HEK293 (cell line): ENCODE results near the gene ELAC1.

Source experiments
- CTCF ChIA-PET: fragments of 350-600 bp; formaldehyde crosslinking; extraction: SDS; loops from one replicate; lab custom pipeline; 2021; ENCODE audit warnings: antibody characterized with exemption; lab: Yijun Ruan, JAX
- POLR2A ChIA-PET: fragments of 300-600 bp; formaldehyde crosslinking; extraction: SDS; loops from one replicate; lab custom pipeline; 2020; ENCODE audit warnings: antibody characterized with exemption, inconsistent platforms; lab: Yijun Ruan, JAX
- H3K27ac ChIP-seq: fragments of 200-500 bp; sonication (Bioruptor generic); 2 replicates; pipeline ENCODE4 v1.5.1; 2014; ENCODE audit warnings: low read depth, low read length, control low read depth, inconsistent platforms; ENCODE audit errors: extremely low read depth
- H3K36me3 ChIP-seq, 2 experiments: fragments of 200-500 bp in 1 of 2; sonication (Bioruptor generic) in 1 of 2; 1 replicate in 1 of 2; 2 replicates in 1 of 2; pipeline ENCODE4 v1.5.1; 2014 to 2017; ENCODE audit warnings: inconsistent platforms in 2 of 2, low read length in 2 of 2; ENCODE audit not compliant: control insufficient read depth in 2 of 2, insufficient read depth in 1 of 2
- H3K4me1 ChIP-seq: fragments of 200-500 bp; sonication (Bioruptor generic); 2 replicates; pipeline ENCODE4 v1.5.1; 2014; ENCODE audit warnings: mild to moderate bottlenecking, low read length, inconsistent platforms; ENCODE audit not compliant: control insufficient read depth, insufficient read depth
- H3K4me3 ChIP-seq: 2 replicates; pipeline ENCODE4 v1.5.1; 2011; ENCODE audit warnings: low read depth, mild to moderate bottlenecking, control low read depth, low read length, moderate library complexity
- H3K9me3 ChIP-seq: fragments of 200-500 bp; sonication (Bioruptor generic); 2 replicates; pipeline ENCODE4 v1.5.1; 2014; ENCODE audit warnings: low read depth, low read length, inconsistent platforms; ENCODE audit not compliant: control insufficient read depth, insufficient read depth
- ATF2 ChIP-seq: fragments of 450-650 bp; formaldehyde crosslinking; IDR thresholded peaks from 2 replicates; pipeline ENCODE4 v1.5.1; 2016; ENCODE audit warnings: missing biosample characterization, missing genetic modification characterization, low read depth
- BCL11B ChIP-seq: fragments of 450-650 bp; formaldehyde crosslinking; IDR thresholded peaks from 2 replicates; pipeline ENCODE4 v1.5.1; 2016; ENCODE audit warnings: low read depth, missing biosample characterization, missing genetic modification characterization
- FEZF1 ChIP-seq: fragments of 450-650 bp; formaldehyde crosslinking; IDR thresholded peaks from 2 replicates; pipeline ENCODE4 v1.5.1; 2016; ENCODE audit warnings: missing biosample characterization, missing genetic modification characterization
- IKZF3 ChIP-seq: fragments of 450-650 bp; IDR thresholded peaks from 2 replicates; pipeline ENCODE4 v1.5.0; 2018; ENCODE audit warnings: missing biosample characterization, mild to moderate bottlenecking, missing genetic modification characterization, moderate library complexity
- PRDM1 ChIP-seq: fragments of 450-650 bp; formaldehyde crosslinking; IDR thresholded peaks from 2 replicates; pipeline ENCODE4; 2016; ENCODE audit warnings: missing biosample characterization, missing genetic modification characterization
- PRDM4 ChIP-seq: fragments of 450-650 bp; formaldehyde crosslinking; IDR thresholded peaks from 2 replicates; pipeline ENCODE4 v1.5.1; 2017; ENCODE audit warnings: missing biosample characterization, missing genetic modification characterization
- PRDM6 ChIP-seq: fragments of 450-650 bp; formaldehyde crosslinking; IDR thresholded peaks from 2 replicates; pipeline ENCODE4 v1.5.1; 2017; ENCODE audit warnings: missing biosample characterization, missing genetic modification characterization
- WT1 ChIP-seq: fragments of 450-650 bp; formaldehyde crosslinking; IDR thresholded peaks from 2 replicates; pipeline ENCODE4 v1.5.1; 2016; ENCODE audit warnings: missing biosample characterization, missing genetic modification characterization
- ZBTB11 ChIP-seq: fragments of 450-650 bp; formaldehyde crosslinking; conservative IDR thresholded peaks from 2 replicates; pipeline ENCODE4 v1.5.1; 2016; ENCODE audit warnings: low read depth, missing biosample characterization, missing genetic modification characterization
- ZEB2 ChIP-seq: fragments of 450-650 bp; formaldehyde crosslinking; IDR thresholded peaks from 2 replicates; pipeline ENCODE4 v1.5.1; 2016; ENCODE audit warnings: missing biosample characterization, missing genetic modification characterization
- ZFP41 ChIP-seq: fragments of 450-650 bp; formaldehyde crosslinking; IDR thresholded peaks from 2 replicates; pipeline ENCODE4 v1.5.1; 2016; ENCODE audit warnings: missing biosample characterization, missing genetic modification characterization, borderline replicate concordance
- ZNF10 ChIP-seq: fragments of 450-650 bp; formaldehyde crosslinking; IDR thresholded peaks from 2 replicates; pipeline ENCODE4 v1.5.1; 2017; ENCODE audit warnings: missing biosample characterization, missing genetic modification characterization
- ZNF23 ChIP-seq: fragments of 450-650 bp; formaldehyde crosslinking; IDR thresholded peaks from 2 replicates; pipeline ENCODE4 v1.5.1; 2016; ENCODE audit warnings: missing biosample characterization, missing genetic modification characterization, borderline replicate concordance
- ZNF239 ChIP-seq: fragments of 450-650 bp; formaldehyde crosslinking; IDR thresholded peaks from 2 replicates; pipeline ENCODE4 v1.5.1; 2016; ENCODE audit warnings: missing biosample characterization, missing genetic modification characterization
- ZNF248 ChIP-seq: fragments of 450-650 bp; formaldehyde crosslinking; IDR thresholded peaks from 2 replicates; pipeline ENCODE4 v1.5.1; 2017; ENCODE audit warnings: missing biosample characterization, missing genetic modification characterization
- ZNF335 ChIP-seq: fragments of 450-650 bp; formaldehyde crosslinking; conservative IDR thresholded peaks from 2 replicates; pipeline ENCODE4 v1.5.1; 2016; ENCODE audit warnings: missing biosample characterization, missing genetic modification characterization
- ZNF341 ChIP-seq: fragments of 450-650 bp; formaldehyde crosslinking; IDR thresholded peaks from 2 replicates; pipeline ENCODE4; 2016; ENCODE audit warnings: low read depth, missing biosample characterization, missing genetic modification characterization
- ZNF354C ChIP-seq: fragments of 450-650 bp; formaldehyde crosslinking; IDR thresholded peaks from 2 replicates; pipeline ENCODE4 v1.5.1; 2016; ENCODE audit warnings: missing biosample characterization, missing genetic modification characterization, low read depth, borderline replicate concordance
- ZNF366 ChIP-seq: fragments of 450-650 bp; formaldehyde crosslinking; conservative IDR thresholded peaks from 2 replicates; pipeline ENCODE4 v1.5.1; 2016; ENCODE audit warnings: missing biosample characterization, missing genetic modification characterization
- ZNF449 ChIP-seq: fragments of 450-650 bp; formaldehyde crosslinking; IDR thresholded peaks from 2 replicates; pipeline ENCODE4 v1.5.1; 2017; ENCODE audit warnings: missing biosample characterization, mild to moderate bottlenecking, missing genetic modification characterization, moderate library complexity
- ZNF473 ChIP-seq: fragments of 450-650 bp; formaldehyde crosslinking; IDR thresholded peaks from 2 replicates; pipeline ENCODE4 v1.5.1; 2017; ENCODE audit warnings: missing biosample characterization, missing genetic modification characterization
- ZNF548 ChIP-seq: fragments of 450-650 bp; formaldehyde crosslinking; IDR thresholded peaks from 2 replicates; pipeline ENCODE4 v1.5.1; 2016; ENCODE audit warnings: missing biosample characterization, missing genetic modification characterization
- ZNF580 ChIP-seq: fragments of 450-650 bp; formaldehyde crosslinking; IDR thresholded peaks from 2 replicates; pipeline ENCODE4 v1.5.1; 2016; ENCODE audit warnings: missing biosample characterization, missing genetic modification characterization
- ZNF629 ChIP-seq: fragments of 450-650 bp; formaldehyde crosslinking; IDR thresholded peaks from 2 replicates; pipeline ENCODE4 v1.5.1; 2017; ENCODE audit warnings: missing biosample characterization, missing genetic modification characterization
- ZNF664 ChIP-seq: fragments of 450-650 bp; formaldehyde crosslinking; IDR thresholded peaks from 2 replicates; pipeline ENCODE4 v1.5.1; 2016; ENCODE audit warnings: missing biosample characterization, missing genetic modification characterization
- ZNF707 ChIP-seq: fragments of 450-650 bp; formaldehyde crosslinking; IDR thresholded peaks from 2 replicates; pipeline ENCODE4 v1.5.1; 2016; ENCODE audit warnings: missing biosample characterization, missing genetic modification characterization
- ZNF843 ChIP-seq: fragments of 450-650 bp; formaldehyde crosslinking; IDR thresholded peaks from 2 replicates; pipeline ENCODE4 v1.5.1; 2016; ENCODE audit warnings: missing biosample characterization, missing genetic modification characterization

Gene ELAC1

GRCh38 chr18:51006948-51007789 is 39.3 kb downstream of the ELAC1 start:
- POLR2A ChIA-PET = interaction anchor here (0.6 to 1.4 kb wide), 2 partner anchors 22 to 1279 kb away, joined by 3 read pairs; no protein-coding TSS in a partner anchor
- CTCF ChIA-PET = interaction anchor here (0.7 to 1.0 kb wide), 5 partner anchors 8 to 576 kb away, joined by 3 to 5 read pairs (median 3); no protein-coding TSS in a partner anchor
- H3K4me3 ChIP-seq = no peak overlapping the region
- H3K9me3 ChIP-seq = no peaks in the 10 kb centered on the region
- H3K4me1 ChIP-seq = peaks cover 28% of the 10 kb centered on the region
- no peak overlapping the region for H3K27ac ChIP-seq
- H3K36me3 ChIP-seq = no peaks in the 10 kb centered on the region
- TF ChIP-seq ZFP41 (tag by site-specific recombination) = no peak
- TF ChIP-seq ZNF354C = no peak
- TF ChIP-seq ZBTB11 (tag by site-specific recombination) = no peak
- TF ChIP-seq ZNF664 (tag by site-specific recombination) = peak; percentile 91
- no peak for TF ChIP-seq ZNF366 (tag by site-specific recombination)
- no peak for TF ChIP-seq BCL11B (tag by site-specific recombination)
- no peak for TF ChIP-seq ZNF23 (tag by site-specific recombination)
- TF ChIP-seq PRDM6 (tag by site-specific recombination) = 0 out of 2 replicates have a peak, but pooled peaks have one; percentile 15
- peak; percentile 89 for TF ChIP-seq ZNF629
- TF ChIP-seq ZNF473 = no peak
- TF ChIP-seq FEZF1 = peak; percentile 57
- TF ChIP-seq ZNF335 (tag by site-specific recombination) = peak; percentile 41; the same call in 1 of the 2 replicates
- TF ChIP-seq ZNF707 (tag by site-specific recombination) = no peak
- peak; percentile 59; the same call in 1 of the 2 replicates for TF ChIP-seq ATF2 (tag by site-specific recombination)
- TF ChIP-seq ZNF548 (tag by site-specific recombination) = no peak
- TF ChIP-seq IKZF3 (tag by site-specific recombination) = no peak
- TF ChIP-seq PRDM4 (tag by site-specific recombination) = no peak
- no peak for TF ChIP-seq ZNF239 (tag by site-specific recombination)
- no peak for TF ChIP-seq ZNF341
- peak; percentile 37; the same call in 1 of the 2 replicates for TF ChIP-seq ZNF580
- no peak for TF ChIP-seq ZEB2
- TF ChIP-seq PRDM1 (tag by site-specific recombination) = no peak
- TF ChIP-seq ZNF449 (tag by site-specific recombination) = no peak
- TF ChIP-seq ZNF843 (tag by site-specific recombination) = peak; percentile 78
- no peak for TF ChIP-seq WT1 (tag by site-specific recombination)
- no peak for TF ChIP-seq ZNF10
- TF ChIP-seq ZNF248 (tag by site-specific recombination) = no peak
